Measurements from ENCODE around the gene RAMP2.

GRCh38 chr17:42780851-42781638 lies 20.0 kb downstream of the RAMP2 start:
- TF ChIP-seq, protein P1, sequence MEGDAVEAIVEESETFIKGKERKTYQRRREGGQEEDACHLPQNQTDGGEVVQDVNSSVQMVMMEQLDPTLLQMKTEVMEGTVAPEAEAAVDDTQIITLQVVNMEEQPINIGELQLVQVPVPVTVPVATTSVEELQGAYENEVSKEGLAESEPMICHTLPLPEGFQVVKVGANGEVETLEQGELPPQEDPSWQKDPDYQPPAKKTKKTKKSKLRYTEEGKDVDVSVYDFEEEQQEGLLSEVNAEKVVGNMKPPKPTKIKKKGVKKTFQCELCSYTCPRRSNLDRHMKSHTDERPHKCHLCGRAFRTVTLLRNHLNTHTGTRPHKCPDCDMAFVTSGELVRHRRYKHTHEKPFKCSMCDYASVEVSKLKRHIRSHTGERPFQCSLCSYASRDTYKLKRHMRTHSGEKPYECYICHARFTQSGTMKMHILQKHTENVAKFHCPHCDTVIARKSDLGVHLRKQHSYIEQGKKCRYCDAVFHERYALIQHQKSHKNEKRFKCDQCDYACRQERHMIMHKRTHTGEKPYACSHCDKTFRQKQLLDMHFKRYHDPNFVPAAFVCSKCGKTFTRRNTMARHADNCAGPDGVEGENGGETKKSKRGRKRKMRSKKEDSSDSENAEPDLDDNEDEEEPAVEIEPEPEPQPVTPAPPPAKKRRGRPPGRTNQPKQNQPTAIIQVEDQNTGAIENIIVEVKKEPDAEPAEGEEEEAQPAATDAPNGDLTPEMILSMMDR (IDR thresholded peaks at IDR 0.05; ENCODE audit: poor library complexity), result no peak
- TF ChIP-seq EZH2phosphoT487 (IDR thresholded peaks at IDR 0.05; ENCODE audit: low read depth, severe bottlenecking, unreplicated experiment) (no peak), EZH2 (IDR thresholded peaks at IDR 0.05; ENCODE audit: borderline replicate concordance) (no peak)

Data from hepatocyte (in vitro differentiated cells).